Liver (tissue), 3 donors: ENCODE measurements around the gene DDX17.

Experiments
- CTCF ChIP-seq: fragments of 150-350 bp; IDR thresholded peaks from 2 replicates; pipeline ENCODE4 v1.5.1; 2017; ENCODE audit warnings: improper control_type of control experiment, low read depth, low read length; ENCODE audit not compliant: missing input control
- FOXA1 ChIP-seq: IDR thresholded peaks from 2 replicates; pipeline ENCODE4 v1.6.1; 2016; ENCODE audit warnings: antibody characterized with exemption
- GABPA ChIP-seq, 2 donors: IDR thresholded peaks in 1 of 2; conservative IDR thresholded peaks in 1 of 2; 2 replicates each; pipeline ENCODE4 v1.6.1; 2016; ENCODE audit warnings: antibody characterized with exemption in 2 of 2, mild to moderate bottlenecking in 1 of 2, moderate library complexity in 1 of 2
- JUND ChIP-seq, 2 donors: IDR thresholded peaks; 2 replicates each; pipeline ENCODE4 v1.6.1; 2016; ENCODE audit warnings: antibody characterized with exemption in 2 of 2
- RAD21 ChIP-seq, 2 donors: IDR thresholded peaks; 2 replicates each; pipeline ENCODE4 v1.6.1; 2016; ENCODE audit warnings: antibody characterized with exemption in 2 of 2, mild to moderate bottlenecking in 2 of 2
- REST ChIP-seq: IDR thresholded peaks from 2 replicates; pipeline ENCODE4 v1.6.1; 2016; ENCODE audit warnings: antibody characterized with exemption, mild to moderate bottlenecking
- TAF1 ChIP-seq: conservative IDR thresholded peaks from 2 replicates; pipeline ENCODE4 v1.6.1; 2016; ENCODE audit warnings: antibody characterized with exemption, mild to moderate bottlenecking
- YY1 ChIP-seq: IDR thresholded peaks from 2 replicates; pipeline ENCODE4 v1.6.1; 2016; ENCODE audit warnings: antibody characterized with exemption, mild to moderate bottlenecking
- ZBTB33 ChIP-seq: IDR thresholded peaks from 2 replicates; pipeline ENCODE4 v1.6.1; 2016; ENCODE audit warnings: antibody characterized with exemption
- donor health status: healthy.
- donor health status: healthy.

GRCh38 chr22:38485783-38486182 is 20.3 kb downstream of the DDX17 start:
- TF ChIP-seq CTCF (no peak), JUND (IDR thresholded peaks at IDR 0.05) (no peak), RAD21 (IDR thresholded peaks at IDR 0.05) (peak in 1 of 2 donors; percentile 8), REST (no peak), ZBTB33 (no peak), FOXA1 (no peak), GABPA (IDR thresholded peaks at IDR 0.05 in 1 of 2, conservative IDR thresholded peaks at IDR 0.05 in 1 of 2) (no peak), TAF1 (no peak), YY1 (no peak)
